Measurements from ENCODE around the gene MTMR4. TPM values are rescaled to one million over a fixed set of nuclear protein-coding genes. Genes with fewer than 3 reads are reported as not detected.

MTMR4 gene
- polyA plus RNA-seq, 4 donors = 37.1 to 74.0 (median 55.0) TPM

Other genes starting within 250 kb of the MTMR4 start
- gene MPO, start 233.7 kb downstream of the MTMR4 start, polyA plus RNA-seq (ENCODE audit: insufficient read length in 4 of 4) = 10 to 100 TPM in 1 of 4 donors, 1 to 10 TPM in 3; 2.8 to 10.8 (median 4.0) TPM
- gene TSPOAP1, start 185.8 kb downstream of the MTMR4 start, polyA plus RNA-seq (ENCODE audit: insufficient read length in 4 of 4) = 10 to 100 TPM; 33.2 to 77.6 (median 60.3) TPM
- 100 to 1,000 TPM; 125 to 146 (median 135) TPM for gene SUPT4H1, start 162.4 kb downstream of the MTMR4 start, polyA plus RNA-seq (ENCODE audit: insufficient read length in 4 of 4)
- 10 to 100 TPM; 11.2 to 16.8 (median 12.5) TPM for gene RNF43, start 97.1 kb downstream of the MTMR4 start, polyA plus RNA-seq (ENCODE audit: insufficient read length in 4 of 4)
- gene HSF5, start 26.2 kb downstream of the MTMR4 start, polyA plus RNA-seq (ENCODE audit: insufficient read length in 4 of 4) = under 1 TPM; 0.36 to 0.49 (median 0.38) TPM
- 1 to 10 TPM in 1 of 4 donors, under 1 TPM in 3; 0.43 to 1.8 (median 0.55) TPM for gene TEX14, start 177.4 kb upstream of the MTMR4 start, polyA plus RNA-seq (ENCODE audit: insufficient read length in 4 of 4)
- 10 to 100 TPM; 37.1 to 55.4 (median 46.2) TPM for gene RAD51C, start 178.0 kb upstream of the MTMR4 start, polyA plus RNA-seq (ENCODE audit: insufficient read length in 4 of 4)
- 1 to 10 TPM; 3.4 to 4.2 (median 3.6) TPM for gene PPM1E, start 241.2 kb upstream of the MTMR4 start, polyA plus RNA-seq (ENCODE audit: insufficient read length in 4 of 4)